Measurements from ENCODE around the gene SGPP2.
"Not testable (repeated sequence)": the region's sequence is repeated elsewhere in the genome, so short reads cannot be mapped to it uniquely, and the experiment has no call there.

SGPP2 gene

GRCh38 chr2:222577341-222577740 is 153.0 kb downstream of the SGPP2 start:
- no peaks in the 10 kb centered on the region for H3K9me3 ChIP-seq (ENCODE audit: control insufficient read depth, low read length)
- no peak overlapping the region for H3K27ac ChIP-seq (ENCODE audit: low read depth, low read length, severe bottlenecking)
- H3K4me1 ChIP-seq (ENCODE audit: control insufficient read depth, insufficient read depth, low read length, poor library complexity, severe bottlenecking): peaks cover 8% of the 10 kb centered on the region
- WGBS, 2 experiments (ENCODE audit: insufficient coverage in 2 of 2): 20% methylated on average over 1 of the region's 3 CpGs; no CpG with 5 or more reads in 1 of the 2 experiments
- H3K36me3 ChIP-seq (ENCODE audit: control insufficient read depth, insufficient read depth, low read length): peaks cover 6% of the 10 kb centered on the region
- H3K4me3 ChIP-seq (ENCODE audit: extremely low read depth, insufficient read depth, low read length, poor library complexity, severe bottlenecking): no peak overlapping the region

GRCh38 chr2:222582928-222583327 is 158.6 kb downstream of the SGPP2 start:
- Histone ChIP-seq H3K4me1 (ENCODE audit: control insufficient read depth, insufficient read depth, low read length, poor library complexity, severe bottlenecking) (no peaks in the 10 kb centered on the region), H3K36me3 (ENCODE audit: control insufficient read depth, insufficient read depth, low read length) (peaks cover 17% of the 10 kb centered on the region), H3K4me3 (ENCODE audit: extremely low read depth, insufficient read depth, low read length, poor library complexity, severe bottlenecking) (no peak overlapping the region), H3K27ac (ENCODE audit: low read depth, low read length, severe bottlenecking) (no peak overlapping the region), H3K9me3 (ENCODE audit: control insufficient read depth, low read length) (no peaks in the 10 kb centered on the region)

GRCh38 chr2:222584589-222584988 is 160.2 kb downstream of the SGPP2 start:
- not testable (repeated sequence) for H3K27ac ChIP-seq (ENCODE audit: low read depth, low read length, severe bottlenecking); H3K4me3 ChIP-seq (ENCODE audit: extremely low read depth, insufficient read depth, low read length, poor library complexity, severe bottlenecking); H3K9me3 ChIP-seq (ENCODE audit: control insufficient read depth, low read length); H3K4me1 ChIP-seq (ENCODE audit: control insufficient read depth, insufficient read depth, low read length, poor library complexity, severe bottlenecking)
- H3K36me3 ChIP-seq (ENCODE audit: control insufficient read depth, insufficient read depth, low read length): peaks cover 14% of the 10 kb centered on the region
- 93 to 100% methylated on average over 3 to 6 of the region's 8 CpGs for WGBS, 2 experiments (ENCODE audit: insufficient coverage in 2 of 2)

GRCh38 chr2:222591661-222592060 is 167.3 kb downstream of the SGPP2 start:
- no peak overlapping the region for H3K27ac ChIP-seq (ENCODE audit: low read depth, low read length, severe bottlenecking)
- H3K36me3 ChIP-seq (ENCODE audit: control insufficient read depth, insufficient read depth, low read length): peaks cover 39% of the 10 kb centered on the region
- H3K4me1 ChIP-seq (ENCODE audit: control insufficient read depth, insufficient read depth, low read length, poor library complexity, severe bottlenecking): peaks cover 5% of the 10 kb centered on the region
- no peaks in the 10 kb centered on the region for H3K9me3 ChIP-seq (ENCODE audit: control insufficient read depth, low read length)
- WGBS, 2 experiments (ENCODE audit: insufficient coverage in 2 of 2): 100% methylated on average over 1 of the region's 1 CpG
- H3K4me3 ChIP-seq (ENCODE audit: extremely low read depth, insufficient read depth, low read length, poor library complexity, severe bottlenecking): no peak overlapping the region

- peaks cover 5% of the 10 kb centered on the region for H3K4me1 ChIP-seq (ENCODE audit: control insufficient read depth, insufficient read depth, low read length, poor library complexity, severe bottlenecking)
- no peak overlapping the region for H3K27ac ChIP-seq (ENCODE audit: low read depth, low read length, severe bottlenecking)
- no peak overlapping the region for H3K4me3 ChIP-seq (ENCODE audit: extremely low read depth, insufficient read depth, low read length, poor library complexity, severe bottlenecking)
- H3K36me3 ChIP-seq (ENCODE audit: control insufficient read depth, insufficient read depth, low read length): peaks cover 39% of the 10 kb centered on the region
- 86 to 100% methylated on average over 1 of the region's 2 CpGs for WGBS, 2 experiments (ENCODE audit: insufficient coverage in 2 of 2)
- no peaks in the 10 kb centered on the region for H3K9me3 ChIP-seq (ENCODE audit: control insufficient read depth, low read length)
Measured at GRCh38 chr2:222592176-222592575, 167.8 kb downstream of the SGPP2 start.

- Histone ChIP-seq H3K9me3 (ENCODE audit: control insufficient read depth, low read length) (no peaks in the 10 kb centered on the region), H3K4me1 (ENCODE audit: control insufficient read depth, insufficient read depth, low read length, poor library complexity, severe bottlenecking) (peaks cover 5% of the 10 kb centered on the region), H3K36me3 (ENCODE audit: control insufficient read depth, insufficient read depth, low read length) (peaks cover 52% of the 10 kb centered on the region), H3K4me3 (ENCODE audit: extremely low read depth, insufficient read depth, low read length, poor library complexity, severe bottlenecking) (no peak overlapping the region), H3K27ac (ENCODE audit: low read depth, low read length, severe bottlenecking) (no peak overlapping the region)
- no CpG with 5 or more reads among the region's 1 CpG for WGBS, 2 experiments (ENCODE audit: insufficient coverage in 2 of 2)
Measured at GRCh38 chr2:222594679-222595078, 170.3 kb downstream of the SGPP2 start.

- no peak overlapping the region for H3K4me3 ChIP-seq (ENCODE audit: extremely low read depth, insufficient read depth, low read length, poor library complexity, severe bottlenecking)
- no peak overlapping the region for H3K27ac ChIP-seq (ENCODE audit: low read depth, low read length, severe bottlenecking)
- no CpG with 5 or more reads among the region's 2 CpGs for WGBS, 2 experiments (ENCODE audit: insufficient coverage in 2 of 2)
- peaks cover 56% of the 10 kb centered on the region for H3K36me3 ChIP-seq (ENCODE audit: control insufficient read depth, insufficient read depth, low read length)
- H3K4me1 ChIP-seq (ENCODE audit: control insufficient read depth, insufficient read depth, low read length, poor library complexity, severe bottlenecking): peaks cover 5% of the 10 kb centered on the region
- no peaks in the 10 kb centered on the region for H3K9me3 ChIP-seq (ENCODE audit: control insufficient read depth, low read length)
Measured at GRCh38 chr2:222595581-222595980, 171.2 kb downstream of the SGPP2 start.

- Histone ChIP-seq H3K9me3 (ENCODE audit: control insufficient read depth, low read length) (no peaks in the 10 kb centered on the region), H3K4me3 (ENCODE audit: extremely low read depth, insufficient read depth, low read length, poor library complexity, severe bottlenecking) (no peak overlapping the region), H3K27ac (ENCODE audit: low read depth, low read length, severe bottlenecking) (no peak overlapping the region), H3K4me1 (ENCODE audit: control insufficient read depth, insufficient read depth, low read length, poor library complexity, severe bottlenecking) (peaks cover 5% of the 10 kb centered on the region), H3K36me3 (ENCODE audit: control insufficient read depth, insufficient read depth, low read length) (peaks cover 40% of the 10 kb centered on the region)
- WGBS, 2 experiments (ENCODE audit: insufficient coverage in 2 of 2): 88 to 100% methylated on average over 1 to 4 of the region's 4 CpGs
Measured at GRCh38 chr2:222598611-222599010, 174.3 kb downstream of the SGPP2 start.

- H3K27ac ChIP-seq (ENCODE audit: low read depth, low read length, severe bottlenecking): no peak overlapping the region
- no peaks in the 10 kb centered on the region for H3K4me1 ChIP-seq (ENCODE audit: control insufficient read depth, insufficient read depth, low read length, poor library complexity, severe bottlenecking)
- H3K36me3 ChIP-seq (ENCODE audit: control insufficient read depth, insufficient read depth, low read length): peaks cover 25% of the 10 kb centered on the region
- H3K4me3 ChIP-seq (ENCODE audit: extremely low read depth, insufficient read depth, low read length, poor library complexity, severe bottlenecking): no peak overlapping the region
- no CpG with 5 or more reads among the region's 2 CpGs for WGBS, 2 experiments (ENCODE audit: insufficient coverage in 2 of 2)
- H3K9me3 ChIP-seq (ENCODE audit: control insufficient read depth, low read length): no peaks in the 10 kb centered on the region
Measured at GRCh38 chr2:222603501-222603900, 179.2 kb downstream of the SGPP2 start.

GRCh38 chr2:222604749-222605515 is 180.6 kb downstream of the SGPP2 start:
- Histone ChIP-seq H3K27ac (ENCODE audit: low read depth, low read length, severe bottlenecking) (no peak overlapping the region), H3K9me3 (ENCODE audit: control insufficient read depth, low read length) (no peaks in the 10 kb centered on the region)

GRCh38 chr2:222606306-222606705 is 182.0 kb downstream of the SGPP2 start:
- peaks cover 29% of the 10 kb centered on the region for H3K36me3 ChIP-seq (ENCODE audit: control insufficient read depth, insufficient read depth, low read length)
- no peaks in the 10 kb centered on the region for H3K4me1 ChIP-seq (ENCODE audit: control insufficient read depth, insufficient read depth, low read length, poor library complexity, severe bottlenecking)
- H3K4me3 ChIP-seq (ENCODE audit: extremely low read depth, insufficient read depth, low read length, poor library complexity, severe bottlenecking): no peak overlapping the region
- H3K9me3 ChIP-seq (ENCODE audit: control insufficient read depth, low read length): no peaks in the 10 kb centered on the region
- no CpG with 5 or more reads among the region's 3 CpGs for WGBS, 2 experiments (ENCODE audit: insufficient coverage in 2 of 2)
- no peak overlapping the region for H3K27ac ChIP-seq (ENCODE audit: low read depth, low read length, severe bottlenecking)

More at GRCh38 chr2:222604749-222605515, 180.6 kb downstream of the SGPP2 start:
- 100% methylated on average over 1 of the region's 5 CpGs; no CpG with 5 or more reads in 1 of the 2 experiments for WGBS, 2 experiments (ENCODE audit: insufficient coverage in 2 of 2)
- no peak overlapping the region for H3K4me3 ChIP-seq (ENCODE audit: extremely low read depth, insufficient read depth, low read length, poor library complexity, severe bottlenecking)
- peaks cover 26% of the 10 kb centered on the region for H3K36me3 ChIP-seq (ENCODE audit: control insufficient read depth, insufficient read depth, low read length)
- H3K4me1 ChIP-seq (ENCODE audit: control insufficient read depth, insufficient read depth, low read length, poor library complexity, severe bottlenecking): no peaks in the 10 kb centered on the region
